ENCODE results near the gene MAPRE3.

MAPRE3 gene

GRCh38 chr2:27007416-27008374 lies 37.3 kb downstream of the MAPRE3 start:
- FAIRE-seq (no peak), DNase-seq (ENCODE audit: extremely low spot score, insufficient read length, low read depth) (no peak)

- FAIRE-seq (no peak), DNase-seq (ENCODE audit: extremely low spot score, insufficient read length, low read depth) (no peak)
Observed at GRCh38 chr2:27008678-27009077, 38.2 kb downstream of the MAPRE3 start.

GRCh38 chr2:27009083-27009482 lies 38.6 kb downstream of the MAPRE3 start:
- FAIRE-seq (no peak), DNase-seq (ENCODE audit: extremely low spot score, insufficient read length, low read depth) (no peak)

- FAIRE-seq (no peak), DNase-seq (ENCODE audit: extremely low spot score, insufficient read length, low read depth) (no peak)
Observed at GRCh38 chr2:27009716-27010115, 39.3 kb downstream of the MAPRE3 start.

GRCh38 chr2:27010139-27010538 lies 39.7 kb downstream of the MAPRE3 start:
- no peak for FAIRE-seq
- DNase-seq (ENCODE audit: extremely low spot score, insufficient read length, low read depth), result no peak

- no peak for DNase-seq (ENCODE audit: extremely low spot score, insufficient read length, low read depth)
- no peak for FAIRE-seq
Observed at GRCh38 chr2:27013738-27014137, 43.3 kb downstream of the MAPRE3 start.

GRCh38 chr2:27014771-27015433 lies 44.5 kb downstream of the MAPRE3 start:
- no peak for FAIRE-seq
- no peak for DNase-seq (ENCODE audit: extremely low spot score, insufficient read length, low read depth)

GRCh38 chr2:27016801-27017325 lies 46.4 kb downstream of the MAPRE3 start:
- FAIRE-seq (peak; percentile 67), DNase-seq (ENCODE audit: extremely low spot score, insufficient read length, low read depth) (no peak)

- FAIRE-seq (no peak), DNase-seq (ENCODE audit: extremely low spot score, insufficient read length, low read depth) (no peak)
Observed at GRCh38 chr2:27018142-27018541, 47.7 kb downstream of the MAPRE3 start.

- DNase-seq (ENCODE audit: extremely low spot score, insufficient read length, low read depth) (no peak), FAIRE-seq (no peak)
Observed at GRCh38 chr2:27019459-27019858, 49.0 kb downstream of the MAPRE3 start.

GRCh38 chr2:27019931-27020855 lies 49.8 kb downstream of the MAPRE3 start:
- FAIRE-seq (no peak), DNase-seq (ENCODE audit: extremely low spot score, insufficient read length, low read depth) (no peak)

GRCh38 chr2:27021253-27022049 lies 51.0 kb downstream of the MAPRE3 start:
- DNase-seq (ENCODE audit: extremely low spot score, insufficient read length, low read depth) (no peak), FAIRE-seq (no peak)

- no peak for FAIRE-seq
Observed at GRCh38 chr2:27023740-27024139, 53.3 kb downstream of the MAPRE3 start.

GRCh38 chr2:27024188-27024587 lies 53.8 kb downstream of the MAPRE3 start:
- no peak for DNase-seq (ENCODE audit: extremely low spot score, insufficient read length, low read depth)
- FAIRE-seq, result no peak

More at GRCh38 chr2:27023740-27024139, 53.3 kb downstream of the MAPRE3 start:
- no peak for DNase-seq (ENCODE audit: extremely low spot score, insufficient read length, low read depth)

- DNase-seq (ENCODE audit: extremely low spot score, insufficient read length, low read depth), result no peak
- no peak for FAIRE-seq
Observed at GRCh38 chr2:27024812-27025211, 54.4 kb downstream of the MAPRE3 start.

- DNase-seq (ENCODE audit: extremely low spot score, insufficient read length, low read depth) (no peak), FAIRE-seq (no peak)
Observed at GRCh38 chr2:27025281-27025800, 54.9 kb downstream of the MAPRE3 start.

GRCh38 chr2:27025861-27026851 lies 55.7 kb downstream of the MAPRE3 start:
- DNase-seq (ENCODE audit: extremely low spot score, insufficient read length, low read depth), result no peak
- no peak for FAIRE-seq

GRCh38 chr2:27027211-27027651 lies 56.8 kb downstream of the MAPRE3 start:
- DNase-seq (ENCODE audit: extremely low spot score, insufficient read length, low read depth) (no peak), FAIRE-seq (no peak)
